Tibial artery (tissue), 4 donors: ENCODE data around the gene CBR4.

Experiments
- DNase-seq, 2 donors: peaks; one replicate each; pipeline ENCODE4 v3.0.0-alpha.2; 2019
- H3K27ac ChIP-seq, 2 donors: fragments of 200-600 bp; sonication (generic) in 1 of 2; 1 replicate in 1 of 2; 2 replicates in 1 of 2; pipeline ENCODE4 v1.5.1; 2018 to 2019; ENCODE audit warnings: mild to moderate bottlenecking in 1 of 2
- H3K27me3 ChIP-seq, 2 donors: fragments of 200-600 bp; sonication (generic) in 1 of 2; one replicate each; pipeline versions ENCODE4 v1.5.1 to v1.6.0; 2016 to 2019
- H3K36me3 ChIP-seq, 3 donors: fragments of 200-600 bp; sonication (generic) in 2 of 3; one replicate each; pipeline ENCODE4 v1.5.1; 2016 to 2019; ENCODE audit warnings: mild to moderate bottlenecking in 2 of 3
- H3K4me1 ChIP-seq, 4 donors: fragments of 200-600 bp; sonication (generic) in 2 of 4; 1 replicate in 3 of 4; 2 replicates in 1 of 4; pipeline ENCODE4 v1.5.1; 2016 to 2019
- H3K4me3 ChIP-seq, 2 donors: fragments of 200-600 bp; sonication (generic) in 1 of 2; 1 replicate in 1 of 2; 2 replicates in 1 of 2; pipeline ENCODE4 v1.5.1; 2018 to 2019; ENCODE audit warnings: mild to moderate bottlenecking in 2 of 2
- H3K9me3 ChIP-seq, 3 donors: fragments of 200-600 bp; sonication (generic) in 1 of 3; one replicate each; pipeline ENCODE4 v1.5.1; 2016 to 2019
- intact Hi-C: fragments of 100-400 bp; cut with DNase I; formaldehyde crosslinking; loops from one replicate; pipeline ENCODE4 v1.15.0; 2023; ENCODE audit warnings: low total_unique reads
- TF ChIP-seq, protein P1 (sequence below), 2 experiments: fragments of 200-600 bp in 1 of 2; fragments of 450-650 bp in 1 of 2; IDR thresholded peaks; one replicate each; pipeline ENCODE4 v1.5.1; 2017 to 2019; ENCODE audit warnings: antibody characterized with exemption in 2 of 2, mild to moderate bottlenecking in 1 of 2, moderate library complexity in 1 of 2

CBR4 gene

DNA sequence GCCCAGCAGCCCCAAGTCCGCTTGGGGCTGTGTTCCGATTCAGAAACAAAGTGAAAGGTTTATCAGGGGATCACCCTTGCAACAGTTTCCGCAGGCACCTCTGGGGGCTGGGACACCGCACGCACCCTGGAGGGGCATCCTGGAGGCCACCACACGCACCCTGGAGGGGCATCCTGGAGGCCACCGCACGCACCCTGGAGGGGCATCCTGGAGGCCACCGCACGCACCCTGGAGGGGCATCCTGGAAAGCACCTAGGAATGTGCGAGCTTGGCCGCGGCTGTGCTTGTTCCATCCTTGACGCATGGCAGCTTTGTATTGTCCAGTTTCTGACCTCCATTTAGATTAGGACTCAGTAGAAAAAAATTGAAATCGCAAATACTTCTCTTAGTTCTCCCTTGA is 21.3 kb upstream of the CBR4 start:
- TF ChIP-seq, protein P1, sequence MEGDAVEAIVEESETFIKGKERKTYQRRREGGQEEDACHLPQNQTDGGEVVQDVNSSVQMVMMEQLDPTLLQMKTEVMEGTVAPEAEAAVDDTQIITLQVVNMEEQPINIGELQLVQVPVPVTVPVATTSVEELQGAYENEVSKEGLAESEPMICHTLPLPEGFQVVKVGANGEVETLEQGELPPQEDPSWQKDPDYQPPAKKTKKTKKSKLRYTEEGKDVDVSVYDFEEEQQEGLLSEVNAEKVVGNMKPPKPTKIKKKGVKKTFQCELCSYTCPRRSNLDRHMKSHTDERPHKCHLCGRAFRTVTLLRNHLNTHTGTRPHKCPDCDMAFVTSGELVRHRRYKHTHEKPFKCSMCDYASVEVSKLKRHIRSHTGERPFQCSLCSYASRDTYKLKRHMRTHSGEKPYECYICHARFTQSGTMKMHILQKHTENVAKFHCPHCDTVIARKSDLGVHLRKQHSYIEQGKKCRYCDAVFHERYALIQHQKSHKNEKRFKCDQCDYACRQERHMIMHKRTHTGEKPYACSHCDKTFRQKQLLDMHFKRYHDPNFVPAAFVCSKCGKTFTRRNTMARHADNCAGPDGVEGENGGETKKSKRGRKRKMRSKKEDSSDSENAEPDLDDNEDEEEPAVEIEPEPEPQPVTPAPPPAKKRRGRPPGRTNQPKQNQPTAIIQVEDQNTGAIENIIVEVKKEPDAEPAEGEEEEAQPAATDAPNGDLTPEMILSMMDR (IDR thresholded peaks at IDR 0.05) = no peak
- no peak overlapping the region for H3K27ac ChIP-seq
- no peaks in the 10 kb centered on the region for H3K4me1 ChIP-seq
- intact Hi-C loops = no loop called here
- H3K27me3 ChIP-seq = no peaks in the 10 kb centered on the region
- no peak for DNase-seq
- no peaks in the 10 kb centered on the region for H3K36me3 ChIP-seq
- H3K4me3 ChIP-seq = no peak overlapping the region
- H3K9me3 ChIP-seq = no peaks in the 10 kb centered on the region

DNA sequence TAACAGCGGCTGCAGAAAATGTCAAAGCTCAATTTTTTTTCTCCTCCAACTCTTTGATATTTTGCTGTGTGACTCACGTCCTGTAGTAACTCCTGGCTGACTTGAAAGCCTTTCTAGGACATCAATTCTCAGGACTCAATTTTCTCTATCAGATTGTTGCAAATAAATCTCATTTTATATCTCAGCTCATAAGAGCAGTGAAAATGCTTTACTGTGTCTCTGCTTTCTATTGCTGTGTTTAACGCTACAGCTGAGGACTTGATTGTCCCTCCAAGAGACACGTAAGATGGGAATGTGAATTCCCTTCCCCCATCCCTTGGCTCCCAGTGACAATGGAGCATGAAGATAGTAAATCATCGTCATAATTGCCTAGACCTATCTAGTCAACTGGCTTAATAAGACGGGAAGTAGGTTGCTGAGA is 20.5 kb upstream of the CBR4 start:
- no peaks in the 10 kb centered on the region for H3K27me3 ChIP-seq

DNA sequence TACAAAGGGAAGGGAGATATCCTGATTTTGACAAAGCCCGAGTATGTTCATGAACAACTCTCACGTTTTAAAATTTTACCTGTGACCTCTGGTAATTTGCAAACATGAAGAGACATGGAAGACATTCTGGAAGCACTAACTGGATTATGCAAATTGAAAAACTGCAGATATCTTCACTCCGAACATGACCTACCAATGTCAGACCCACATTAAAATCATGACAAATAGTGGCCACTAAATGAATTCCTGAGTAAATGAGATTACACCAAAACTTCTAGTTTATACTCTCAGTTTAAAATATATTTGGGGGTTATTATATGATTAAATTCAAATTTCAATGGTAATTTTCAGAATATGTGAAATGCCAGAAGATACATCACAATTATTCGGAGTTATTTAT is 19.9 kb upstream of the CBR4 start:
- Histone ChIP-seq H3K36me3 (no peaks in the 10 kb centered on the region), H3K4me3 (no peak overlapping the region), H3K4me1 (no peaks in the 10 kb centered on the region), H3K27me3 (no peaks in the 10 kb centered on the region), H3K9me3 (no peaks in the 10 kb centered on the region), H3K27ac (no peak overlapping the region)
- TF ChIP-seq, protein P1 (IDR thresholded peaks at IDR 0.05) = no peak
- no peak for DNase-seq
- intact Hi-C loops = no loop called here

More for the DNA sequence above, 20.5 kb upstream of the CBR4 start:
- Histone ChIP-seq H3K4me1 (no peaks in the 10 kb centered on the region), H3K27ac (no peak overlapping the region), H3K36me3 (no peaks in the 10 kb centered on the region), H3K9me3 (no peaks in the 10 kb centered on the region), H3K4me3 (no peak overlapping the region)
- TF ChIP-seq, protein P1 (IDR thresholded peaks at IDR 0.05) = no peak
- DNase-seq = no peak
- intact Hi-C loops = no loop called here

DNA sequence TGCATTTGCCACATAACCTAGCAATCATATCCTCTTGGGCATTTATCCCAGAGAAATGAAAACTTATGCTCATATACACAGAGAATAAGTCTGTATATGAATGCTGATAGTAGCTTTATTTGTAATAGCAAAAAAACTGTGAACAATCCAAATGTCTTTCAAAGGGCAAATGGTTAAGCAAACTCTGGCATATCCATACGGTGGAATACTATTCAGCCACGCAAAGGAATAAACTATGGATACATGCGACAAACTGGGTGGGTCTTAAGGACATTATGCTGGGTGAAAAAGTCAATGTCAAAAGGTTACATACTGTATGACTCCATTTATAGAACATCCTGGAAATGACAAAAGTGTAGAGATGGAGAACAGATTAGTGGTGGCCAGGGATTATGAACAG is 17.6 kb upstream of the CBR4 start:
- Histone ChIP-seq H3K4me1 (no peaks in the 10 kb centered on the region), H3K9me3 (no peaks in the 10 kb centered on the region), H3K27me3 (no peaks in the 10 kb centered on the region), H3K27ac (no peak overlapping the region), H3K4me3 (no peak overlapping the region), H3K36me3 (no peaks in the 10 kb centered on the region)
- DNase-seq = no peak
- intact Hi-C loops = no loop called here
- TF ChIP-seq, protein P1 (IDR thresholded peaks at IDR 0.05) = no peak

DNA sequence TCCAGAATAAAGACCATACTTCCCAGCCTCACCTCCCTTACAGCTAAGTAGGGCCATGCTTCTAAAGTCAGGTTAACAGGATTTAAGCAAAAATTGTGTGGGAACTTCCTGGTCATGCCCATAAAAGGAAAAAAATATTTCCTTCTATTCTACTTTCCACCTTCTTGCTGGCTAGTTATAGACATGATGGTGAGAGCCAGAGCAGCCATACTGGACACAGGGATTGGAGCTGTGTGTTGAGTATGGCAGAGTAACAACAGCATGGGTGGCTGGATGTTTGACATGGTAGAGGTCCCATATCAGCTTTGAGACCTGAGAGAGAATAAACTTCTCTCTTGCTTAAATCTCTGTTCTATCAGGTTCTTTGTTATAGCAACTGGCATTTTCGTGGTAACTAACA is 15.1 kb upstream of the CBR4 start:
- Histone ChIP-seq H3K4me3 (no peak overlapping the region), H3K27ac (no peak overlapping the region), H3K27me3 (no peaks in the 10 kb centered on the region), H3K4me1 (no peaks in the 10 kb centered on the region), H3K36me3 (no peaks in the 10 kb centered on the region), H3K9me3 (no peaks in the 10 kb centered on the region)
- no peak for DNase-seq
- intact Hi-C loops = no loop called here
- TF ChIP-seq, protein P1 (IDR thresholded peaks at IDR 0.05) = no peak

DNA sequence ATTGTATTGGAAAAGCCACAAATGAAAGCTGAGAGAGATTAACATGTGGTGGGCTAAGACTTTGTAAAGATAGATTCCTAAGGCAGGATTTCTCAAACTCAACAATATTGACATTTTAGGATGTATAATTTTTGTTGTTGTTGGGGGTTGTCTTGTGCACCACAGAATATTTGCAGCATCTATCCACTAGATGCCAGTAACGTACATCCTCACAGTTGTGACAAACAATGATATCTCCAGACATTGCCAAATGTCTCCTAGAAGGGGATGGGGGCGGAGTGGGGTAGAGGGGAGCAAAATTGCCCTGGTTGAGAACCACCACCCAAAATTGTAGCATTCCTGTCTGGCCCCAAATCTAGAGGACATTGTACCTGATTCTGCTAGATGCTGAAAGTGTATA is 14.7 kb upstream of the CBR4 start:
- Histone ChIP-seq H3K4me1 (no peaks in the 10 kb centered on the region), H3K27me3 (no peaks in the 10 kb centered on the region), H3K9me3 (no peaks in the 10 kb centered on the region), H3K4me3 (no peak overlapping the region), H3K27ac (no peak overlapping the region), H3K36me3 (no peaks in the 10 kb centered on the region)
- TF ChIP-seq, protein P1 (IDR thresholded peaks at IDR 0.05) = peak; percentile 37 to 53
- intact Hi-C loops = no loop called here
- DNase-seq = no peak
